ENCODE results near the gene SP100.
A peak's percentile ranks its signal among the peaks of the same experiment; 100 is the strongest.
"Not testable (repeated sequence)": the region's sequence is repeated elsewhere in the genome, so short reads cannot be mapped to it uniquely, and the experiment has no call there.

SP100 gene

DNA sequence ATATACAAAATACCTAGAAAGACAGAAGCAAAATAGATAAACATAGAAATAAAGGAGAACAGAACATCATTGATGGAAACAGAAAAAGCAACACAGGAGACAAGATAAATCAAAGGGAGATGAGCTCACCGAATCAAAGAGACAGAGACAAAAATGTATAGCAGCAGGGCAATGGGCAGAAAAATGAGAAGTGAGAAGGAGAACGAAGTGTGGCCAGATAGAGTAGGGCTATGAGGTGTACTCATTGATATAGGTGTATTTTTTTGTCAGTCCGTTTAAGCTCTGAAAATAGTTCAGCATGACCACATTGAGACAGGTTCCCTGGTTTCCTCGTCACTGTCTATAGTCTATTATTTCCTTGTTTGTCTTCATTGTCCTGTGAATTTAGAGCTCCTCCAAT is 55.1 kb downstream of the SP100 start:
- no peak for DNase-seq

DNA sequence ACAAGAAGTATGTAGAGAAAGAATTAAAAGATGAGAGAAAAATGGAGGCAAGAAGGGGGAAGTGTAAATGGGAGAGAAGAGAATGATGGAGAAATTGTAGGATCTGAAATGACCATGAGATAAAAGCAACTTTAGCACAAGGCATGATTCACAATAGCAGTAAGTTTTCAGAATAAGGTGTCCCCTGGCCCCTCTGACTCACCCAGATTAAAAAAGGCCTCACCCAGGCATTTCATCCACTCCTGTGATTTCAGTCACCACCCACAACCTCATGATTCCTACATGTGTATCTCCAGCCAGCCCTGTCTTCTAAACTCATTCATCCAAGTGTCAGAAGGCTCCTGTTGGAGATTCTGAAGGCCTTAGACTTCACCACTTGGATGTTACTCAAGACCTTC is 56.6 kb downstream of the SP100 start:
- DNase-seq, result peak; percentile 37

DNA sequence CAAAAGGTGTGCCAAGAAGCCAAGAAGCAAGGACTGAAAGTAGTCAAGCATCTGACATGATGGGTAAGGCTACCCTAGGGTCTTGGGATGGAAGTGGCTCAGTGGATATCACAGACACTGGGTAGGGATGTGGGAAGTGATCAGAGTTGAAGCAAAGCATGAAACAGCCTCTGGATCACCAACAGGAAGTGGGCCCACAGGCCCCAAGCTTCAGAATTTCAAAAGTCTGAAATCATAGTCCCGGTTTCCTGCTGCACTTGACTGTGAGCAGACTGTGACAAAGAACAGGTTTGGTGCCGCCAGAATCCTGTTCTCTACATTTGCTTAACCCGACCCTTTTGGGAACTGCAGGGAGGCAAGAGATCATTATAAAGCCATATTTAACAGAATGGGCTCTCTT is 57.4 kb downstream of the SP100 start:
- no peak for DNase-seq

DNA sequence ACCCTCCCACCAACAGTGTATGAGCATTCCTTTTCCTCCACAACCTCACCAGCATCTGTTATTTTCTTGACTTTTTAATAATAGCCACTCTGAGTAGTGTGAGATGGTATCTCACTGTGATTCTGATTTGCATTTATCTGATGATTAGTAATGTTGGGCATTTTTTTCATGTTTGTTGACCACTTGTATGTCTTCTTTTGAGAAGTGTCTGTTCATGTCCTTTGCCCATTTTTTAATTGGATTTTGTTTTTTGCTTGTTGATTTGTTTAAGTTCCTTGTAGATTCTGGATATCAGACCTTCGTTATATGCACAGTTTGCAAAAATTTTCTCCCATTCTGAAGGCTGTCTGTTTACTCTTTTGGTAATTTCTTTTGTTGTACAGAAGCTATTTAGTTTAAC is 59.1 kb downstream of the SP100 start:
- no peak for DNase-seq

DNA sequence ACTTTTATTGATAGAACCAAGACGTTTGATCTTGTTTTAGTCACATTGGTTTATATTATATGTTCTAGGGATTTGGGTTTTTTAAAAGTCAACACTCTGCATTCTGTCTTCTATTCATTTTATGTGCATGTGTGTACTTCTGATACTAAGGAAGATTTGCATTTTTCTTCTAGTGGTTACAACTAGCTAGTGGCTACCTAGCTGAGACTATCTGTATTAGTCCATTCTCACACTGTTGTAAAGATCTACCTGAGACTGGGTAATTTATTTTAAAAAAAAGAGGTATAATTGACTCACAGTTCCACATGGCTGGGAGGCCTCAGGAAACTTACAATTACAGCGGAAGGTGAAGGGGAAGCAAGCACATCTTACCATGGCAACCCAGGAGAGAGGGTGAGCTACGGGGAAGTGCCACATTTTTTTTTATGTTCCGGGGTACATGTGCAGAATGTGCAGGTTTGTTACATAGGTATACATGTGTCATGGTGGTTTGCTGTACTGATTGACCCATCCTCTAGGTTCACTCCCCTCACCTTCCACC is 69.9 kb downstream of the SP100 start:
- DNase-seq, result no peak

DNA sequence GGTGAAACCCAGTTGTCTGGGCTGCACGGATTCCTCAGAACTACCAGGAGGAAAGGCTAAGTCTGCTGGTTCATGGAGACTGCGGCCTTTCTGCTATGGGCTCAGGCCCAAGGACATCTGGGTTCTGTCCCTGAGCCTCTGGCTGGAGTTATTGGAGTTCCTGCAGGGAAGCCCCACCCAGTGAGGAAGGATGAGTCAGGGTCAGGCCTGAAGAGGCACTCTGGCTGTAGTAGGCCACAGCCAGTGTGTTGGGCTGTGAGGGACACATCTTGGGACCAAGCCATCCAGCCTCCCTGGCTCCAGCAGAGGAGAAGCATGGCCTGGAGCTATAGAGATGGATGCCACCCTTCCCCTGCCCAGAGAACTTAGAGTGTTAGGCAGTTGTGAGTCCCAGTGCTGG is 75.2 kb downstream of the SP100 start:
- not testable (repeated sequence) for DNase-seq

DNA sequence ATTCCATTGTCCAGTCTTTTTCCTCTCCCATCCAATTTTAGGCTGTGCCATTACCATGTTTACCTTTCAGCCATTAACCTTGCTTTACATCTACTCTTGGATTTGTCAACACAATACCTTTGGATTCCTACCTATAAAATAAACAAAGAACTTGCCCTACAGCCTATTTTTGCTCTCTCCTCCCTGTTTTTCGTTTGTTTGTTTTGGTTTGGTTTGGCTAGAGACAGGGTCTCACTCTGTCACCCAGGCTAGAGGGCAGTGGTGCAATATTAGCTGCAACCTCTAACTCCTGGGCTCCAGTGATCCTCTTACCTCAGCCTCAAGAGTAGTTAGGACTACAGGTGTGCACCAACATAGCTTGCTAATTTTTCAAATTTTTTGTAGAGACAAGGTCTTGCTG is 76.1 kb downstream of the SP100 start:
- no peak for DNase-seq

DNA sequence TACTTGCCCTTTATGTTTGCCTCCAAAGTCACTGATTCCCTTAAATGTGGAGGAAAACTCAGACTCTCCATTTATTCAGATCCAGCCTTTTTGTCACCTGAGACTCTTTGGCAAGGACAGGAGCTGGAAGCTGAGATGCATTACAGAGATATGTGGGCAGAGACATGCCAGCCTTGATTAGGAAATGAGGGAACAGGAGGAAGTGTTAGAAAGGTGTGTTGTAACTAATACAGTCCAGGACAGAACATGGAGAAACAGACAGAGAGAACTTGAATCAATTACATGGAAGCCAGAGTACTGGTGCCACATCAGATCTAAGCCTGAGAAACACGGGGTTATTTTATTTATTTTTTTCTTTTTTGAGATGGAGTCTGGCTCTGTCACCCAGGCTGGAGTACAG is 79.0 kb downstream of the SP100 start:
- DNase-seq, result no peak

DNA sequence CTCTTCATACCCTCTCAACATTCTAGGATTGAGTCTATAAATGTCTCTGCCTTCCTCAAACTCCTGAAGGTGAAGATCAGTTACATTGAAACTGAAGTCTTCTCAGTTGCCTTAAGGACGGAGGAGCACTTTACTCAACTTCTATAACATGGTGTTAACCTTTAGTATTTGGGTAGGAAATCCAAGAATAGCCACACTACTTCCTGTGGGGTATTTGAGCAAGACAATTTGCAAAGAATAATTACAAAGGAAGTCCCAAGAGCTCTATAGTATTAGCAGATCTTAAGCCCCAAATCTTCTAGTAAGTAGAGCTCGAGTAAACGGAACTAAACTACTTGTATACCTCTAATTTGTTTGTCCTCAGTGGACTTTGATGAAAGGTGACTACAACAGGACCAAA is 80.9 kb downstream of the SP100 start:
- no peak for DNase-seq

DNA sequence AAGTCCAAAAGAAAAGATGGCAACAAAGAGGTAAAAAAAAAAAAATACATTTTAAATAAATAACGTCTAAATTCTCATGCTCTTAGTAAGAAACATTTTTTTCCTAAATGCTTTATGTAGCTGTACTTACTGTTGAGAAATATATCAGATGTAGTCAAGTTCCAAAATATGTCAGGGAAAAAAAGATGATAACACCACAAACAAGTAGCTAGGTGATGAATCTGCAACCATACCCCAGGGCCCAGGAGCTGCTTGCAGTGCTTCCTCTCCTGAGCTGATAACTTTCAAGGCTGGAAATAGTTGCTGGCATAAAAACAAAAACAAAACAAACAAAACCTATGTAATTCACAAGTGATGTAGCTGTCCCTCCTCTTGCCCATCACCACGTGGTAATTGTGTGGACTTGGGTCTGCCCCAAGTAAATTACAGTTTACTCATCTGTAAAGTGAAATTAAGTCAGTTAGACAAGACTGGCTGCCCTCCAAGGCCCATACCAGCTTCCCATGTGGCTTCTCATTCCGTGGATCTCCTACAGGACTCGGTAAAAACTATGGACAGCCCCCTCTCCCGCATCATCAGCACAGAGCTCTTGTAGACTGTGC is 82.6 kb downstream of the SP100 start:
- DNase-seq, result no peak

DNA sequence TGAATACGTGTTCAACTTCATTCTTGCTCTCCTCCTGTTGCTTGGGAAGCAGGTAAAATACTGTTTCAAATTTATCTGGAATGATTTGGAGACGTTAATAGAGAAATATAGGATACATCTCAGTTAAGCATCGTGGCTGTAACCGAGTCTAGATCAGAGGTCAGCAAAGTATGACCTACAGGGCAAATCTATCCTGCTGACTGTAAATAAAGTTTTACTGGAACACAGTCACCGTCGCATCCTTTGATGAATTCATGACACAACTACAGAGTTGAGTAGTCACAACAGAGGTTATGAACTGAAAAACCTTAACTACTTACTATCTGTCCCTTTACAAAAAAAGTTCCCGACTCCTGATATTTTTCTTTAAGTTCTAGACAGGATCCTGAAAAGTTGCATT is 86.6 kb downstream of the SP100 start:
- DNase-seq, result no peak

DNA sequence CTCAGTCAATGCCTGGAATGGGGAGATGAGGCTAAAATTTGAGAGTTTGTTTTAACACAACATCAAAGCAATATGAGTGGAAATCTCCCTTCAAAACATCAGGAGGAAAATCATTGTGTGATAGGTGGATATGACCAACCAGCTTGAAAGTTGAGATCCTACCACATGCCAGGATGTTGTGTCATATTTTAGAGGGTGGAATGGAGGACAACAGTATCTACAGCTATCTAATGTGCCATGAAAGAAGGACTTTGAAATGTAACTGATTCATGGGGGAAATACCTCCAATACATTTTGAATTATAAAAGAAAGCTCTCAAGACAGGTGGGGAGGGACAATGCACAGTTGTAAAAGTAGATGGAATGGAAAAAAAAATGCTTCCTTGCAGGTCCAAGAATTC is 87.8 kb downstream of the SP100 start:
- no peak for DNase-seq

DNA sequence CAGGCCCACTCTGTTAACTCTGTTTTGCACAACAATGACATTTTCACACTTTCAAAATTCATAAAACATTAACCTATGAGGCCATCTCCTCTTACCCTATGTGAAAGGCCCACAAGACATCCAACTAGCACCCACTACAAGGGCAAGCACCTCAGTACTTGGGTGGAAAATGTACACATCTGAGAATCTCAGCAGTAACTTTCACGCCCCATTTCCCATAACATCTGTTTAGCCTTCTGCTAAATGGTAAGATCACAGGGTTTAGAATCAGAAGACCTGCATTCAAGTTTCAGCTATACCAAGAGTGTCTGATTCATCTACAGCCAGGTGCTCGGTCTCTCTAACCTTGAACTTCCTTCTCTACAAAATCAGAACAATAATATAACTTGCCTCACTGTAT is 89.2 kb downstream of the SP100 start:
- no peak for DNase-seq

DNA sequence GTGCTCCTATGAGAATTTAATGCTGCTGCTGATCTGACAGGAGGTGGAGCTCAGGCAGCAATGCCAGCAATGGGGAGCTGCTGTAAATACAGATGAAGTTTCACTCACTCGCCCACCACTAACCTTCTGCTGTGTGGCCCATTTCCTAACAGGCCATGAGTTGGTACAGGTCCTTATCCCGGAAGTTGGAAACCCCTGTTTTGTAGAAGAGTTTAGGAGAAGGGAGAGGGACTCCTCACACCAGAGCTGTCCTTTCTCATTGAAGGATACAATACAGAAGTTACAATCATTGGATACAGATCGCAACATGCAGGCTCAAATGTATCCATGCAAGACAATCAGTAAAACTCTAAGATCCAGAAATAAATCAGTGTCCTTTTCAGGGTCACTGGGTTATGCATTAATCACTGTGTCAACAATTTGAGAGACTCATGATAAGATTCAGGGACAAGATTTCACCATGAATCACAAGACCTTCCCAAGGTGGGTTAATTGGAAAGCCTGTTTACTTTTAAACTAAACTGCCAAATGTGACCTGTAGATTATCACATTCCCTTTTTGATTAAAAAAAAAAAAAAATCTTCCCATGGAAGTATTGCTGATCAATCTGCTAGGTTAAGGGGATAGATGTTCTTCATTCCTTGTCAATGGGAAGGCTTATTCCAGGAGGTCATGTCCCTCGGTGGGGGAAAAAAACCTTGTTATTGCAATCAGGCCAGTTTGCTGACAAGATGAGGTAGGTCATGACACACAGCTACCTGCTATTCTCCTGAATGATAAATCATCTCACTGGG is 97.2 kb downstream of the SP100 start:
- no peak for DNase-seq

DNA sequence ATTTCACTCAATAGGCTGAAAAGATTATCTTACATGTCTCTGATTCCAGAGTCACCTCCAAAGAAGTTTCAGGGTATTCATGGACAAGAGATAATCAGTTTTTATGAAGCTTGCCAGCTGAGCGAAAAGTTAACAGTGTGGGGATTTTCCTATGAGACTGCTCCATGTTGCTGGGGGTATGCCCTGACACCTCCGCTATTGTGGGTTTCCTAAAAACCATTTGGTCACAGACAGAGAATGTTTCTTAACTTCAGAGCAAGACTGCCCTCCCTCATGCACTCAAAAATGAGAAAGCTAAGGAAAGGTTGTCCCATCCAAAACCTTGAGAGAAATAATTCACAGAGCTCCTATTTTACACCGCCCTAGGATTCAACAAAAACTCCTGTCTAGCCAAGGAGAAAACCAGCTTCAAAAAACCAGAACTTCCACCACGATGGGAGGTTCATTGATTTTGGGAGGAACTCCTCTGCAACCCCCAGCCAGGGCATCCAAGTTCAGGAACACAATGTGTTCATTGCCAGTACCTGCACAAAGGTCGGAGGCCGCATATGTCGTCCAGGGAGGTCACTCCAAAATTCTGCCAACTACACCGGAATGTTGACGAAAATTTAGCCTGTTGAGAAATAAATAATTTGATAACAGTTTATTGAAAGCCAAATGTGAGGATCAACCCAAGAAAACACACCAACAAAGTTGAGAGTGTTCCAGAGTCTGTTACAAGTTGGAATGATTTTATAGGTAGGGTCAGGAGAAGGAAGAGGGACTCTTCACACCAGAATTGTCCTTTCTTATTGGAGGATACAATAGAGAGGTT is 104.3 kb downstream of the SP100 start:
- no peak for DNase-seq

DNA sequence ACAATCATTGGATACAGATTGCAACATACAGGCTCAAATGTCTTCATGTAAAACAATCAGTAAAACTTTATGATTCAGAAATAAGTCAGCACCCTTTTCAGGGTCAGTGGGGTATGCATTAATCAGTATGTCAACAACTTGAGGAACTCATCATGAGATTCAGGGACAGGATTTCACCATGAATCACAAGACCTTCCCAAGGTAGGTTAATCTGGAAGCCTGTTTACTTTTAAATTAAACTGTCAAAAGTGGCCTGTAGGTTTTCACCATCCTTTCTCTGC is 104.8 kb downstream of the SP100 start:
- DNase-seq, result no peak

DNA sequence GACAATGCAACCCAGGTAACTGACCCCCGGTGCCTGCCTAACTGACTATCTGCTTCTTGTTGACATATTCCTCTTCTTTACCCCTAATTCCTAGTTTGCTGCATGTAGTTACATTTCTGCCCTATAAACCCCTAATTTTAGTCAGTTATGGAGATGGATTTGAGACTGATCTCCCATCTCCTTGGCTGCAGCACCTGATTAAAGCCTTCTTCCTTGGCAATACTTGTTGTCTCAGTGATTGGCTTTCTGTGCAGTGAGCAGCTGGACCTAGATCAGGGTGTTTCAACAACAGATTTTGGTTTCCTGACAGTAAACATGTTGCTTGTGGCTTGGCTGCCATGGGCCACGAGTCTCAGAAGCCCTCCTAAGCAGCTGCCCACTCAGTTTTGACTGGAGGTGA is 105.4 kb downstream of the SP100 start:
- DNase-seq, result no peak

DNA sequence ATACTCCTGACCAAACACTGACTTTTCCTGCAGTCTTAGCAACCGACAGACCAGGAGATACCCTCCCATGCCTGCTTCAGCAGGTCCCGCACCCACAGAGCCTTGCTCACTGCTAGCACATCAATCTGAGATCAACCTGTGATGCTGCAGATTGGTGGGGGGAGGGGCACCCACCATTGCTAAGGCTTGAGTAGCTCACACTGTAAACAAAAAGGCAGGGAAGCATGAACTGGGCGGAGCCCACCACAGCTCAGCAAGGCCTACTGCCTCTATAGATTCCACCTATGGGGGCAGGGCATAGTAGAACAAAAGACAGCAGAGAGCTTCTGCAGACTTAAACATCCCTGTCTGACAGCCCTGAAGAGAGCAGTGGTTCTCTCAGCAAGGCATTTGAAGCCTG is 109.7 kb downstream of the SP100 start:
- DNase-seq, result no peak

DNA sequence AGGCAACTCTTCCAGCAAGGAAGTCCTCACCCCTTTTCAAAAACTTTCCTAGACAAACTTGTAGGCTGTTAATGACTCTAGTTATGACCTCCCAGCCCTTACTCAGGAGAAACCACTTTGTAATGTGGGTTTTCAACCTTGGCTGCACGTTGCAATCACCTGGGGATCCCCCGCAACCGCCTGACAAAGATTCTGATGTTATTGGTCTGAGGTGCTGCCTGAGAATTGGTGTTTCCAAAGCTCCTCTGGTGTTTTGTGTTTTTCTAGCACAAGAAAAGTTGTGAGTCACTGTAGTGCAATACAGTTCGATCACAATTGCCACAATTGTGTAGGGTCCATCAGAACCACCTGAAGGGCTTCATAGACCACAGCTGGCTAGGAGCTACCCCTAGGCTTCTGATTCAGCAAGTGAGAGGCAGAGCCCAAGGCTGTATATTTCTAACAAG is 121.6 kb downstream of the SP100 start:
- DNase-seq, result peak; percentile 3

DNA sequence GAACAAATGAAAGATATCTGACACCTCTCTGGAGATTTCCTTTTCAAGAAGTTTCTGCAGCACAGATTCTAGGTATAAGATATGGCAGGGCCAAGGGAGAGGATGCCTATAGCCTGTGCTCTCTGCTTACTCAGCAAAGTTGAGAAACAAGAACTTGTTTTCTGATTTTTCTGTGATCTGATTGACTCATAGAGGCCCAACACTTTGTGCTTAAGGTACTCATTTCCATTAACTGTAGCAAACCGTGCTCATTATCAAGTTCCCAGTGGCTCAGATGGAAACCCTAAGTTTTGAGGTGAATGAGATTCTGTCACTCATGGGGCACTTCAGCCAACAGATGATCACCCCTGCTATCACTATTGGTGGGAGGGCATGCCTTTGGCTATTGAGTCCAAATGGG is 124.3 kb downstream of the SP100 start:
- DNase-seq, result no peak

DNA sequence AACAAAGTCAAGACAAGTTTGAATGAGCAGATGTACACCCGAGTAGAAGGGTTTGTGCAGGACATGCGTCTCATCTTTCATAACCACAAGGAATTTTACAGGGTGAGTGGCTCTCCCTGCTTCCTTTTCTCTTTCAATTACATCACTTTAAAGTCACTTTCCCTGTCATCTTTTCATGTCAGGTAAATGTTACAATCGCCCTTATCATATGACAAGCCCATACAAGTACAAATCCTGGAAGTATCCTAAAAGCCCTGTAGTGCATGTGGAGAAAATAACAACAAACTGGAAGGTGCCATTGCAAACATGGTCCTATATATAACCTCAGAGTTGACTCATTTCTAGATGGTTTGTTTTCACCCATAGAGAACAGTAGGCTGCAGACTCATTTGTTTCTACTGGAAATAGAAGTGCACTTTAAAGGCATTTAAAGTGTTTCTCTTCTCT is 126.0 kb downstream of the SP100 start:
- DNase-seq, result no peak

DNA sequence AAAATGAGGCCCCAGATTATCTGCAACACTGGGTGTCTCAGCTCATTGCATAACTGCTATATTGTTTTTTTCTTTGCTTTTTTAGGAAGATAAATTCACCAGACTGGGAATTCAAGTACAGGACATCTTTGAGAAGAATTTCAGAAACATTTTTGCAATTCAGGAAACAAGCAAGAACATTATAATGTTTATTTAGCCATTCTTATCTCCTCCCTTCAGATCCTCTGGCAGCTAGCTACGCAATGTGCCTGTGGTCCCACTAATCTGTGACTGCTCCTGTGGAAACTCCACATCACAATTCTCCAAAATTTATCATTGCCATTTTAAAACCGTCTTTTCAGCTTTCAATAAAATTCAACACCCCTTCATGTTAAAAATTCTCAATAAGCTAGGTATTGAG is 126.8 kb downstream of the SP100 start:
- no peak for DNase-seq

DNA sequence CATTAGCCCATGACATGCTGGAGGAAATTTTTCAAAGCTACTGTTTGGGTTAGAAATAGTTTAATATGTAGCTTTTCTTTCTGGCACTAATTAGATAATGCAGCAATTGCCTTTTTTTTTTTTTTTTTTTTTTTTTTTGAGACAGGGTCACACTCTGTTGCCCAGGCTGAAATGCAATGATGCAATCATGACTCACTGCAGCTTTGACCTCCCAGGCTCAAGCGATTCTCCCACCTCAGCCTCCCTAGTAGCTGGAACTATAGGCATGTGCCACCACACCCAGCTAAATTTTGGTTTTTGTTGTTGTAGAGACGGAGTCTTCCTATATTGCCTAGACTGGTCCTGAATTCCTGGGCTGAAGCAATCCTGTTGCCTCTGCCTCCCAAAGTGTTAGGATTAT is 136.2 kb downstream of the SP100 start:
- DNase-seq, result no peak

DNA sequence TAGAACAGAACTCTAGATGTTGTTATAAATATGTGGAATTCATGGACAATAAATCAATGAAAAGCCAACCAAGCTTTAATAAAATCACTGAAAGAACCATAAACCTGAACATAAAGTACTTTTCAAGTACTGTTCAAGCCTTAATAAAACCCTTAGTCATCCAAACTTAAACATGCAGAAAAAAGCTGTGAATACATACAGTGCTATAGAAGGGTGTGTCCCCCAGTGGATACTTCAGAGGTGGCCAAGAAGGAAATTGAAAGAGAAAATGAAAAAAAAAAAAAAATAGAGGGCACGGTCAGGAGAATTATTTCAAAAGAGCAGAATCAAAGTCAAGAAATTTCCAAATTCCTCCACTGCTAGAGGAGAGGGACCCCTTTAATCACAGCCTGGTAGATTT is 141.1 kb downstream of the SP100 start:
- DNase-seq, result no peak

All from activated naive CD4-positive, alpha-beta T cell treated with Interleukin-2 at 50 U/mL for 16 hours (primary cell).